GM12873 (cell line): ENCODE measurements around the gene SBK2.

Source experiments
- TF ChIP-seq, protein P1 (sequence below): IDR thresholded peaks from 2 replicates; pipeline ENCODE4 v1.5.1; 2012; ENCODE audit warnings: low read depth, mild to moderate bottlenecking, moderate library complexity, low read length, control low read depth; ENCODE audit not compliant: insufficient read depth; ENCODE audit errors: missing control alignments

SBK2 gene

DNA sequence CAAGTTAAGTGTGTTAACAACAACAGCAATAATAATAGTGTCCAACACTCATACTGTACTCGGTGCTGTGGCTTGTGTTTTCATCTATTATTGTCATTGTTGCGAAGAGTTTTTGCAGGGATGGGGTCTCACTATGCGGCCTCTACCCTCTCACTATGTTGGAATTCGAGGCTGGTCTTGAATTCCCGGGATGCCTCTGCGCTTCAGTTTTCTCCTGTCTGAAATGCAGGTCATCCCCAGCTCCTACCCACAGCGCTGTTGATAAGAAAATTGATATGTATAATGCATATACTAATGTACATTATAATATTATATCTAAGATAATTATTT is 13.4 kb upstream of the SBK2 start:
- TF ChIP-seq, protein P1, sequence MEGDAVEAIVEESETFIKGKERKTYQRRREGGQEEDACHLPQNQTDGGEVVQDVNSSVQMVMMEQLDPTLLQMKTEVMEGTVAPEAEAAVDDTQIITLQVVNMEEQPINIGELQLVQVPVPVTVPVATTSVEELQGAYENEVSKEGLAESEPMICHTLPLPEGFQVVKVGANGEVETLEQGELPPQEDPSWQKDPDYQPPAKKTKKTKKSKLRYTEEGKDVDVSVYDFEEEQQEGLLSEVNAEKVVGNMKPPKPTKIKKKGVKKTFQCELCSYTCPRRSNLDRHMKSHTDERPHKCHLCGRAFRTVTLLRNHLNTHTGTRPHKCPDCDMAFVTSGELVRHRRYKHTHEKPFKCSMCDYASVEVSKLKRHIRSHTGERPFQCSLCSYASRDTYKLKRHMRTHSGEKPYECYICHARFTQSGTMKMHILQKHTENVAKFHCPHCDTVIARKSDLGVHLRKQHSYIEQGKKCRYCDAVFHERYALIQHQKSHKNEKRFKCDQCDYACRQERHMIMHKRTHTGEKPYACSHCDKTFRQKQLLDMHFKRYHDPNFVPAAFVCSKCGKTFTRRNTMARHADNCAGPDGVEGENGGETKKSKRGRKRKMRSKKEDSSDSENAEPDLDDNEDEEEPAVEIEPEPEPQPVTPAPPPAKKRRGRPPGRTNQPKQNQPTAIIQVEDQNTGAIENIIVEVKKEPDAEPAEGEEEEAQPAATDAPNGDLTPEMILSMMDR, result no peak

GRCh38 chr19:55549500-55550320 is 12.8 kb upstream of the SBK2 start:
- TF ChIP-seq, protein P1, result no peak

DNA sequence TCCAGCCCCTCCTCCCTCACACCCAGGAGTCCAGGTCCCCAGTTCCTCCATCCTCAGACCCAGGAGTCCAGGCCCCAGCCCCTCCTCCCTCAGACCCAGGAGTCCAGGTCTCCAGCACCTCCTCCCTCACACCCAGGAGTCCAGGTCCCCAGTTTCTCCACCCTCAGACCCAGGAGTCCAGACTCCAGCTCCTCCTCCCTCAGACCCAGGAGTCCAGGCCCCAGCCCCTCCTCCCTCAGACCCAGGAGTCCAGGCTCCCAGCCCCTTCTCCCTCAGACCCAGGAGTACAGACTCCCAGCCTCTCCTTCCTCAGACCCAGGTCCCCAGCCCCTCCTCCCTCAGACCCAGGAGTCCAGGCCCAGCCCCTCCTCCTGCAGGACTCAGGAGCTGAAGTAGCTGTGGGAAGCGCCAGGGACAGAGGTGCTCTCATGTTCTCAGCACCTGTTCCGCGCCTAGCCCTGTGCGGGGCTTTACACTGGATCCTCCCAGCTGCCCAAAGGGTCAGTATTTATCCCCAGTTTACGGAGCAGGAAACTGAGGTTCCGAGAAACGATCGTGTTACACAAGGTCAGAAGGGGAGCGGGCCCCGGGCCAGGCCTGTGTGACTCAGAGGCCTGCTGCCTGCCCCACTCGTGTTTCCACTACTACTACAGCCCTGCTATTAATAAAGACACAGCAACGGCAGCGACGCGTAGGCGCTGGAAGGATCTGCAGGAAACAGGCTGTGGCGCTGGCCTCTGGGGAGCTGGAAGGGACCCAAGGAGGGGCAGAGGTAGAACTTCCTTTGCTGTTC is 10.1 kb upstream of the SBK2 start:
- TF ChIP-seq, protein P1, result no peak

GRCh38 chr19:55546011-55546410 is 9.1 kb upstream of the SBK2 start:
- TF ChIP-seq, protein P1, result no peak

DNA sequence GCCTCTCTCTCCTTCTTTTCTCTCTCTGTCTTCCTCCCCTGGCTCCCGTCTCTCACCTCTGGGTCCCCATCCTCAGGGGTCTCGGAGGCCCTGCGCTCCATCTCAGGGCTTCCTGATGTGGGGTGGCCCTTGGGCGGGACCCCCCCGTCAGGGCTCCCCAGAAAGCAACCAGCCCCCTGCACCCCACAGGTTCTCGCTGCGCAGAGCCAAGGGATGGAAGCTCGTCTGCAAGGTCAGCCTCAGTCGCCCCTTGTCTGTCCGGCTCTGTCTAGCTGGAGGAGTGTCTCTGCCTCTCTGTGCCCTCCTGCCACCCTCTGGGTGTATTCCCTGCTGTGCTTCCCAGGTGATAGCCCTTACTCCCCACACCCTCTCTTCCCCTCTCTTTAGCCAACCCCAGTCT is 8.5 kb upstream of the SBK2 start, which contains the start of gene SBK3:
Gene SBK3 (minus strand): TSS at position 101 of the 400 bp plus-strand sequence. CDS start 0 bp downstream, at position 101.
- TF ChIP-seq, protein P1, result no peak

- TF ChIP-seq, protein P1, result no peak
These were observed 8.0 kb upstream of the SBK2 start for GRCh38 chr19:55544776-55545439.

DNA sequence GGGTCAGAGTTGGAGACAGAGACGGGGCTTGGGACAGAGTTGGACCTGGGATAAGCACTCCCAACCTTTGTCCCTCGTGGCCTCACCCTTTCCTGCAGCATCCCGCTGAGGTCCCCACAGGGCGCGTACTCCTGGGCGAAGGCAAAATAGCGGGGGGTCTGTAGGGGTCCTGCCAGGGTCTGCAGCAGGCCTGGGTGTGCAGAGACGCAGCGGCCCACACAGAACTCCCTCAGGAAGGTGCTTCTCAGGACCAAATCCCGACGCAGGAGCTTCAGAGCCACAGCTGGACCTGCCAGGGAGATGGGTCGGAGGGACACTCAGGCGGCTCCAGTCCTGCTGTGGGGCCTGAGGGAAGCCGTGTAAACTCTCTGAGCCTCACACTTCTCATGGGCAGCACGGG is 7.1 kb upstream of the SBK2 start:
- TF ChIP-seq, protein P1, result no peak
